Stimulated activated CD8-positive, alpha-beta memory T cell treated with anti-CD3 and anti-CD28 coated beads, Interleukin-4, amount 100 ng/mL, for 1 hour (primary cell): ENCODE data around the gene UTF1.
"Not testable (repeated sequence)": the region's sequence is repeated elsewhere in the genome, so short reads cannot be mapped to it uniquely, and the experiment has no call there.

Experiments
- DNase-seq, 2 donors: peaks; one replicate each; pipeline ENCODE4 v3.0.0-alpha.2; 2020; ENCODE audit warnings: low read depth in 2 of 2, low spot score in 1 of 2

The UTF1 gene

DNA sequence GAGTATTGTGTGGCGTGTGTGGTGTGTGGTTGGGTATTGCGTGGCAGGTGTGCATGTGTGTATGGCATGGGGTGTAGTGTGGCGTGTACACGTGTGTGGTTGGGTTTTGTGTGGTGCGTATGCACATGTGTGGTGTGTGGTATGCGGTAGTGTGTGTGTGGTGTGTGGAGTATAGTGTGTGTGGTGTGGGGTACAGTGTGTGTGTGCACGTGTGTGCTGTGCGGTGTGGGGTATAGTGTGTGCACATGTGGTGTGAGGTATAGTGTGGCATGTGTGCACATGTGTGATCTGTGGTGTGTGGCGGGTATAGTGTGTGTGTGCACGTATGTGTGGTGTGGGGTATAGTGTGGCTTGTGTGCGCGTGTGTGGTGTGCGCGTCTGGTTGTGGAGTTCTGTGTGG is 20.9 kb upstream of the UTF1 start:
- no peak for DNase-seq

DNA sequence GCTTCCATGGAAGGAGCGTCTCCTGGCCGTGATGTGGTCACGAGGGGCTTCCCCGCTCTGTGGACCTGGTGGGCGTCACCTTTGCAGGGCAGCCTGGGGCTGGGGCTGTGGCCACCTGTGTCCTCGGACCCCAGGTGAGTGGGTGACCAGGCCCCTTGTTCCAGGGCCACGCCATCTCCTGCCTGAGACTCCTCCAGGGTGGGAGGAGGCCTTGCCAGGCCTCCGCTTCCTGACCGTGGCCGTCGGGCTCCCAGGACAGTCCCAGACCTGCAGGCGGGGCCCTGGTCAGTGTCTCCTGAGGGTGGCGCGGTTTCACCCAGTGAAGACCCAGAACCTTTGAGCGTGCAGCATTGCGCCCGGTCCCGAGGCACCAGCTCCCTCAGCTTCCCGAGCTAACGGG is 20.4 kb upstream of the UTF1 start:
- DNase-seq = no peak

DNA sequence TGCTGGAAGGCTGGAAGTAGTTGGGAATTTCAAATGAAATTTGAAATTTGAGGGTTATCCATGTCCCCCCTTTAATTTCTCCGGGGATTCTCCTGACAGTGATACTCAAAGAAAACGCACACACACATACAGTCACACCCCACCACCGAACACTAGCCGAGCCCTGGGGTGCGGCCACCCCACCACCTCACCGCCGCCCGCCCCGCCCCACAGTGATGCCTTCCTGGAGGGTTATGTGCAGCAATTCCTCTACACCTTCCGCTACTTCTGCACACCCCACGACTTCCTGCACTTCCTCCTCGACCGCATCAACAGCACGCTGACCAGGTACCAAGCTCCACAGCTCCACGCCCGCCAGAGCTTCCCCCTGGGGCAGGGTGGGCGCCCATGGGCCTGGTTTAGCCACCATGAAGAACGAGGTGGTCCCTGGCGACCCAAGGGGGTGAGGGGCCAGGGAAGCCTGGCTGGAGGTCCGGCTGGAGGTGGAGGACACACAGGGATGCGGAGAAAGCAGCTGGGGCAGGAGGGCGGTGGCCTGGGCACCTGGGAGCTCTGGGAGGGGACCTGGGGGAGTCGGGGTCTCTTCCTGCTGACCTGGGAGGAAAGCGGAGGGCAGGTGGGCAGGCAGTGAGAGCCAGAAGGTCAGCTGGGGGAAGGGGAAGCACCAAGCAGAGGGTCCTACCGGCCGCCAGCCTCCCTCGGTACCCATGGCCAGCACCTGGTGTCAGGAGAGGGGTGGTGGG is 19.4 kb upstream of the UTF1 start:
- DNase-seq = no peak

DNA sequence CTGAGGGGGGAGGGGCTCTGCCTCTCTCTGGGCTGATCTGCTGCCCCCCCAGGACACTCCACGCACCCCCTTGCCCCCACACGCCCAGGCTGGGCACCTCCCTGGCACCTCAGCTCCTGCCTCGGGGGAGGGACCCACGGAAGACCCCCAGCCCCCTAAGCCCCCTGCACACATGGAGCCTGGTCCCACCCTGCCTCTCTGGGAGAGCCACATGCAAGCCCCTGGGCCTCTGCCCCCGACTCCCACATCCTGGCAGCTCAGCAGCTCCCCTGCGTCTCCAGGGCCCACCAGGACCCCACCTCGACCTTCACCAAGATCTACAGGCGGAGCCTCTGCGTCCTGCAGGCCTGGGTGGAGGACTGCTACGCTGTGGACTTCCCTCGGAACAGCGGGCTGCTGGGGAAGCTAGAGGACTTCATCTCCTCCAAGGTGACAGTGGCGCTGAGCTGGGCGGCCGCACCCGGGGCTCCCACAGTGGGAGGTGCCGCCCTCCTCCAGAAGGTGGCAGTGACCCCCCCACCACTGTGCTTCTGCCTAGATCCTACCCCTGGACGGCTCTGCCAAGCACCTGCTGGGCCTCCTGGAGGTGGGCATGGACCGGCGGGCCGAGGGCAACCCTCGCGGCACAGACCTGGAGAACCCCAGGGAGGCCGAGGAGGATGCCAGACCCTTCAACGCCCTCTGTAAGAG is 18.7 kb upstream of the UTF1 start:
- DNase-seq = no peak

DNA sequence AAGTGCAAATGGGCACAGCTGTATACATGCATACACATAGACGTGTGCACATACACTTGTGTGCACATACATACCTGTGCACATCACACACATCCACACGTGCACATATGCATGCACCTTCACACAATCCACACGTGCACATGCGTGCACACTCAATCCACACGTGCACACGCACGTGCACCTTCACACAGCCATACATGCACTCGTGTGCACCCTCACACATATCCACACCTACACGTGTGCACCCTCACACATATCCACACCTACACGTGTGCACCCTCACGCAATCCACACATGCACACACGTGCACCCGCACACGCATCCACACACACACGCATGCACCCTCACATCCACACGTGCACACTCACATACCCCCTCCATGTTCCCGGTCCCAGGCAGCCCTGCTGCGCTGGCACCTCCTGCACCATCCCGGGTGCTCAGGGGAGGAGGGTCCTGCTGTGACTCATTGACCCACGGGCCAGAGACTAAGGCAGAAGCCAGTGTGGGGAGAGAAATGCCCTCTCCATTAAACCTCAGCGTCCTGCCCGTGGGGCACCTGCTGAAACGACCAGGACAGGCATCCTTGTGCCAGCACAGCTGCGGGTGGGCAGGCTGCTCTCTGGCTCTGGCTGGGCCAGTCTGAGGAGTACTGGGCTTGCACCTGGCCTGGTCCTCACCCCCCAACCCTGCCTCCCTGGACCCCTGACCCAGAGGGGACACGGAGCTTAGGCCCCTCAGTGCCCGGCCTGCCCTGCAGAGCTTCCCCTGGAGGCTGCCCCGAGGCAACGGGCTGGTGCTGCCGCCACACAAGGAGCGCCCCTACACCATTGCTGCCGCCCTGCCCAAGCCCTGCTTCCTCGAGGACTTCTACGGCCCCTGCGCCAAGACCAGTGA is 17.8 kb upstream of the UTF1 start:
- DNase-seq = no peak

DNA sequence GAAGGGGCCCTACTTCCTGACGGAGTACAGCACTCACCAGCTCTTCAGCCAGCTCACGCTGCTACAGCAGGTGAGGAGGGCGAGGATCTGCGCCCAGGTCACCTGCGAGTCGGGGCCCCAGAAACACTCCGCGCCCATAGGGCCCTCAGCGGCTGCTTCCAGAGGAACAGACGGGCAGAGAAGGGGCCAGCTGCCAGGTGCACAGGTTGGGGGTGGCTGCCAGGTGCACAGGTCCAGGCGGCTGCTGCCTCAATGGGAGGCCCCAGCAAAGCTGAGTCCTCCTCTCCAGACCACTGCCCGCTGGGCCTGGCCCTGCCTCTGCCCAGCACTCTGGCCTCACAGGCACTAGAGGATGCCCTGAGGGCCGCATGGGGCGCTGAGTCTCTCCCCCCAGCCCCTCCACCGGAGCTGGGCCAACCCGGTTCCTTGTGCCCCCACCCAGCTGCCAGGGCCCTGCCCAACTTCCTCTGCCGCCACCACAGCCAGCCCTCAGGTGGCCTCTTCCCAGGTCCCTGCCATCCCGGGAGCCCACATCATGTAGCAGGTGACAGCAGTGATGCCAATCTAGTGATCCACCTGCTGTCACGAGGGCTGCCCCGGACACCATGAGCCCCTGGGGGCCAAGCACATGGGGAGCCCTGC is 17.0 kb upstream of the UTF1 start:
- no peak for DNase-seq

DNA sequence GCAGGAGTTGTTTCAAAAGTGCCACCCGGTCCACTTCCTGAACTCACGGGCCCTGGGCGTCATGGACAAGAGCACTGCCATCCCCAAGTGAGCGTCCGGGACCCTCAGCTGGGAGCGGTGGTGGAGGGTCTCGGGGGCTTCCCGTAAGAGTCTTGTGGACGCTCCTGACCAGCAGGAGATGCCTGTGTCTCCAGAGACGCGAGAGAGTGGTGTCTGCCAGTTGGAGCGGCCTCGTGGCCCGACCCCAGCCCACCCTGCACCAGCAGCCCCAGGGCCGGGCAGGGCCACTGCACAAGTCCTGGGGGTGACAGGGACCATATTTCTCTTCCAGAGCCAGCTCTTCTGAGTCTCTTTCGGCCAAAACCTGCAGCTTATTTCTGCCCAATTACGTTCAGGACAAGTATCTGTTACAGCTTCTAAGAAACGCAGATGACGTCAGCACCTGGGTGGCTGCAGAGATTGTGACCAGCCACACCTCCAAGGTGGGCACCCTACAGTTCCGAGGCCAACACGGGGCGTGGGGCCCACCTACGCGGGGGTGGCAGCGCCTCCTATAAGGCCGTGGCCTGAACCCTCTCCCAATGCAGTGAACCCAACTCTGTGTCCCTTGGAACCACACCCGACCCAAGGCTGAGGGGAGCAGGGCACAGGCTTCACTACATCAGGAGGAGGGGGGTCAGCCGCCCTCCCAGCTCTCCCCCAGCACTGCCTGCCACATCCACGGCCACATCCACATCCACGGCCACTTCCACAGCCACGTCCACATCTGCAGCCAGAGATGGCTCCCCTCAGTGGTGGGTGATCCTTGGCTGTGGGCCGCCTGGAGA is 16.2 kb upstream of the UTF1 start:
- no peak for DNase-seq

DNA sequence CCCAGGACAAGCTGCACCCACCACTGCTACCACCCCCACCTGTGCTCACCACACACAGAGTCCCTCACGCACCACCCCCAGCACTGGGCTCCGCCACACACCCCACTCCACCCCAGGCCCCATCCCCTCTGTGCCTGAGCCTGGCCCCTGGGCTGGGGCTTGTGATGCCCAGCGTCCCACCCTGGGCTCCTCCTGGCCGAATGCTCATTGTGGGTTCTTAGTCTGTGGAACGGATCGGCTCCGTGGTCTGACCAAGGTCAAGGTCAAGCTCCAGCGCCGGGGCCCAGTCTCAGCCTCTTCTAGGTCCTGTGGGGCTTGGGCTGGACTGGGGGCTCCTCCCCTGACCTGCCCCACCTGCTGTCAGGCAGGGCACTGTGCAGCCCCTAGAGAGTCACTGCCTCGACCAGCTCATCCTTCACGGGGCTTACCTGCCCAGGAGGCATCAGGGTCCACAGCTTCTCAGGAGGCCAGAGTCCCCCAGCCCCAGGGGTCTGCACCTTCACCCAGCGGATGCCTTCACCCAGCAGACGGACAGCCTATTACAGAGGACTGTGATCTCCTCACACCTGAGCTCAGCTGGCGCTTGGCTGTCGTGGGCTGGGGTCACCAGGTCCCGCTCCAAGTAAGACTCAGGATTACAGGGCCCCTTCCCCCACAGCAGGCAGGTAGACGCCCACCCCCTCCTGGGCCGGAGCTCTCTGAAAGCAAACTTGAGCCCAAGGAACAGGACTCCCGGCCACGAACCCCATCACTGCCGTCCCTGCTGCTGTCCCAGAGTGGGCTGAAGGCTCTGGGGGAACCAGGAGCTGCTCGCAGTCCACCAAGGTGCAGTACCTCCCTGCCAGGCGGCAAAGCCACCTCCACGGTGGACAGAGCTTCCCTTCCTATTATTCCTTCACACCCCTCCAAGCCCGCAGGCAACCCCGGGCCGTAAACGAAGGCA is 15.3 kb upstream of the UTF1 start:
- DNase-seq = no peak

DNA sequence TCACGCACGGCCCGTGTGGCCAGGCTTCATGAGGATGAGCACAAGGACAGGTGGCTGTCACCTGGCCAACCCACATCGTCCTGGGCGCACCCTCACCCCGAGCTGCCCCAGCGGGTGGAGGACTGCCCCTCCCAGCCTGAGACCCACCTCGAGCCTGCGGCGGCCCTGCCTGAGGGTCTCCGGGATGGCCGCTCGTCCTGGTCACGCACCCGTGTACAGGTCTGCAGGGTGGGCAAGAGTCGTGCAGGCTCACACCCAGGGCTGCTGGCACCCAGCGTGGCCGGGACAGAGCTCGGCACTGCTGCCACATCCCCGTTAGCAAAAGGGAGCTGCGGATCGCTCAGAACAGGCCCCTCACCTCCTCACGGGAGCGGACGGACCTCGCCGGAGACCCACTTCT is 14.4 kb upstream of the UTF1 start:
- DNase-seq = no peak

DNA sequence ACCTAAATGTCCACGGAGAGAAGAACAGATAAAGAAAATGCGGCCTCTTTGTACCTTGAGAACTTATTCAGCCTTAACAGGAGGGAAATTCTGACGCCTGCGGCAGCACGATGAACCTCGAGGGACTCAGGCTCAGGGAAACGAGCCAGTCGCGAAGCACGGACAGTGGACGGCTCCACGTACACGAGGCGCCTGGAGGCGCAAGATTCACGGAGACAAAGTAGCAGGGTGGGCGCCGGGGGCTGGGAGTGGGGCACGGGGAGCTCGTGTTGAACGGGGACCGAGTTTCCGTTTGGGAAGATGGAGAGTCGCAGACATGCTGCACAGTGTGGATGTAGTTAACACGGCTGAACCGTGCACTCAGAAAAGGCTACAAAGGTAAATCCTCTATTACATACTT is 13.2 kb upstream of the UTF1 start:
- DNase-seq = no peak

DNA sequence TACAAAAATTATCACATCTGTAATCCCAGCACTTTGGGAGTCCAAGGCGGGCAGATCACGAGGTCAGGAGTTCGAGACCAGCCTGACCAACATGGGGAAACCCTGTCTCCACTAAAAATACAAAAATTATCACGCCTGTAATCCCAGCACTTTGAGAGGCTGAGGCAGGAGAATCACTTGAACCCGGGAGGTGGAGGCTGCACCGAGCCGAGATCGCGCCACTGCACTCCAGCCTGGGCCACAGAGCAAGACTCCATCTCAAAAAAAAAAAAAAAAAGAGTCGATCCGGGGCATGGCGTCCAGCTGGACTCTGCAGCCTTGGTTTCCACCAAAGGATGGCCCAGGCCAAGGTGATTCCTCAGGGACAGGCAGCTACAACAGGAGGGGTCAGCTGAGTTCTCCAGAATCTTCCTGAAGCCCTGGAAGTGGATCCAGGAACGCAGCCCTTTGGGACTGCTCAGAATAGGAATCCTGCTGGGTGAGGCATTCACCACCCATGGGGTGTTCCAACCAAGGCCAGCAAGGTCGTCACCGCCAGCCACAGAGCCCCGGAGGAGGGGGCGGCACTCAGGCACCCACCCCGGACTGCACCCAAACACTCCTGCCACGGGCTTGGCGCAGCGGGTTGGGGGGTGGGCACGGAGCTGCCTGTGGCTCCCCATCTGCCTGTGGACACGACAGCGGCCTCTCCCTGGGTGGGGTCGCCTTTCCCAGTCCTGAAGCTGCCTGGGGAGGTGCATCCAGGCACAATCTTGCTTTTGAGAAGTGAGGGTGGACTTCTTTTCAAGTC is 12.0 kb upstream of the UTF1 start:
- DNase-seq = no peak

DNA sequence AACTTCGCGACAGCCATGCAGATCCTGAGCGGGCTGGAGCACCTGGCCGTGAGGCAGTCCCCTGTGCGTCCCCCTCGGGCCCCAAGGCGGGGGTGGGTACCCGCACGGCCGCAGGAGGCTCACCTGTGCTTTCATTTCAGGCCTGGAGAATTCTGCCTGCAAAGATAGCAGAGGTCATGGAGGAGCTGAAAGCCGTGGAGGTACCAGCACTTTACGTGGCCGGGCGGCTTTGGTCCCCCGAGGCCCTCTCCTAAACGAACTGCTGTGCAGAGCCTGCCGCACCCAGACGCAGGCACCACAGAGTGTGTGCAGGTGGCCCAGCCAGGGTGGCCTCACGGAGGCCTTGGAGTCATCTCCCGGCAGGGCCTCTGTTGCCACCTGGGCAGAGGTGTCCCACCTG is 11.1 kb upstream of the UTF1 start:
- no peak for DNase-seq

DNA sequence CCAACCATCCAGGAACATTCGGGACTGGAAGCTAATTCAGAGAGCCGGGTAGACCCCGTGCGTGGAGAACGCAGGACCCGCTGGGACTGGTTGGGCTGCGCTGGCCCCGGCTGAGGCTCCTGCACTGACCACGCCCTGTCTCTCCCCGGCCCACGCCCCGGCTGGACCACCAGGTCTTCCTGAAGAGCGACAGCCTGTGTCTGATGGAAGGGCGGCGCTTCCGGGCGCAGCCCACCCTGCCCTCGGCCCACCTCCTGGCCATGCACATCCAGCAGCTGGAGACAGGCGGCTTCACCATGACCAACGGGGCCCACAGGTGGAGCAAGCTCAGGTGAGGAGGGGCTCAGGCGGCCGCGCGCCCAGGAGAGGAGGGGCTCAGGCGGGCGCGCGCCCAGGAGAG is 10.2 kb upstream of the UTF1 start:
- DNase-seq = no peak

DNA sequence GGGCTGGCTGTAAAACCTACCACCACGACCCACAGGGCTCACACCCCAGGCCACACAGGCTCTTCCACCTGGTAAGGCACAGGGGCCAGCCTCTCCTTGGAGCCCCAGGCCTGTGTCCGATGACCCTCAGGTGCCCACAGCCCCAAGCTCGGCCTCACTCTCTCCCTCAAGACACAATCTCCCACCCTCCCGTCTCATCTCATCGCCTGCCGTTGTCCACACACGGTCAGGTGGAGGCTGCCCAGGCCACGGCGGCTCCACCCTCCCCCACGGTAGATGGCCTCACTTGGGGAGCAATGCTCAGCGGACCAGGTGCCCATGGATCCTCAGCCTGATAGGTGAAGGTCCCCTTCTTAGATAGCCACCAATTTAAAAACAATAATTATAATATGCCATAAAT is 8.7 kb upstream of the UTF1 start:
- no peak for DNase-seq

DNA sequence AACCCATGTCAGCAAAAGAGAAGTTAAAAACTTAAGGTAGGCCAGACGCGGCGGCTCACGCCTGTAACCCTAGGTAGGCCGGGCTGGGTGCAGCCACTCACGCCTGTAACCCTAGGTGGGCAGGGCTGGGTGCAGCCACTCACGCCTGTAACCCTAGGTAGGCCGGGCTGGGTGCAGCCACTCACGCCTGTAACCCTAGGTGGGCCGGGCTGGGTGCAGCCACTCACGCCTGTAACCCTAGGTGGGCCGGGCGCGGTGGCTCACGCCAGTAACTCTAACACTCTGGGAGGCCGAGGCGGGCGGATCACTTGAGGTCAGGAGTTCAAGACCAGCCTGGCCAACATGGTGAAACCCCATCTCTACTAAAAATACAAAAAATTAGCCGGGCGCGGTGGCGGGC is 8.3 kb upstream of the UTF1 start:
- not testable (repeated sequence) for DNase-seq

DNA sequence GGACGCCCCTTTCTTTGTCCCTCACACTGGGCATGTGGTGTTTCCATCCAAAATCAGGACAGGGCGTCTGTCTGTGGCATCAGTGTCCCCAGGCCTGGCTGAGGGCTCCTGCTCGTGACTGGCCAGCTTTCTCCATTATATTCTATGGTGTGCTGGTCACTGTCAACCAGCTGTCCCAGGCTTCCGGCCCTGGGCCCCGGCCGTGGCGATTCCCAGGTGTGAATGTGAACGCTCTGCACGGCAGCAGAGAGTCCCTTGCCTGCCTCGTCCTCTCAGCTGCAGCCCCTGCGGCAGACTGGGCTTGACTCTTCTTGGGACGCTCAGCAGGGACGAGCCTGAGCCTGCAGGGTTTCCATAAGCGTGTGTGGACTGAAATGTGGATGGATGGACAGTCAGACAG is 5.9 kb upstream of the UTF1 start:
- no peak for DNase-seq

DNA sequence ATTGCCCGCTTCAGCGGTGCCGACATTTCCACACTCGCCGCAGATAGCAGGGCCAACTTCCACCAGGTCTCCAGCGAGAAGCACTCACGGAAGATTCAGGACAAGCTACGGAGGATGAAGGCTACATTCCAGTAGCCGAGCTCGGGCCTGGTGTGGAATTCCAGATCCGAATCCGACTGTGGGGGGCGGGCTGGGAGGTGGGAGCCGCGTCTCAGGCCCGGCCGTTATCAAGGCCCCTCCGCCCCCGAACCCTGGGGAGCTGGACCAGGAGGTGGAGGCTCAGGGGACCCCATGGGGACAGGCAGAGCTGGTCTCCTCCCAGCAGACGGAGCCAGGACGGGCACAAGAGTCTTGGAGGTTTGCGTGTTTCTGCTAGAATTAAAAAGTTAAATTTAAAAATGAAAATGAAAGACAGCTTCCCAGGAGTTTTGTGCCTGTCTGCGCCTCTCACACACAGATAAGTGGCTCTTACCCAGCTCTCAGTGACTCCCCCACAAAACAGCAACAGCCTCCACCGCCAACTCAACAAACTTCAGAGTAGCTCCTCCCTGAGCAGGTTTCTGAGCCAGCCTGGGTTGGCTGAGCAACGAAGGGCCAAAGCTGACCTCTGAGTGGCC is 5.2 kb upstream of the UTF1 start:
- DNase-seq = no peak

DNA sequence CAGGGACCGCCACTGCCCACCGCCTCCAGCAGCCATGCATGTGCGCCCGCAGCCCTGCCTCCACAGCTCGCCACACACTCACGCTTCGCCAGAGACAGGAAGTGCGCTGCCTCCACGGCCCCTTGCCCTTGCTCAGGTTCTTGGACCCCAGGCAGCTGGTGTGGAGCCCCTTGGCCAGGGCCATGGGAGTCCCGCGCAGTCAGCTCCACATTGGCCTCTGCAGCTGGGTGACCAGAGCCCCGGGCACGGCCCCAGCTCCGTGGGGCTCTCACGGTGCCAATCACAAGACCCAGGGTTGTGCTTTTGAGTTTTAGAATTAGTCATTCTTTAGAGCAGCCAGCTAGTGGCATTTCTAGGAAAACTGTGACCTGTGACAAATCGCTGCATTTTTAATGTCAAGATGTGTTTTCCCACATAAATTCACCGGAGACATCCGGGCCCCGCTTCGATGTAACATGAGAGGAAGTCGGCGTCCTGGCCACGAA is 4.3 kb upstream of the UTF1 start:
- DNase-seq = no peak
